Endothelial cell of umbilical vein (primary cell): ENCODE results near the gene PKD1.

ENCODE experiments used
- CTCF ChIP-seq, 2 donors: IDR thresholded peaks; 1 replicate in 1 of 2; 2 replicates in 1 of 2; pipeline ENCODE4 v1.5.1; 2011; ENCODE audit warnings: low read length in 2 of 2, mild to moderate bottlenecking in 2 of 2, moderate library complexity in 2 of 2, control low read depth in 1 of 2, inconsistent platforms in 1 of 2, low read depth in 1 of 2; ENCODE audit not compliant: insufficient read depth in 1 of 2; ENCODE audit errors: extremely low read depth in 1 of 2
- EZH2 ChIP-seq: IDR thresholded peaks from 2 replicates; pipeline ENCODE4 v1.6.1; 2012; ENCODE audit warnings: borderline replicate concordance, low read depth, mild to moderate bottlenecking, moderate library complexity, low read length, inconsistent platforms; ENCODE audit not compliant: severe bottlenecking
- FOS ChIP-seq: IDR thresholded peaks from 2 replicates; pipeline ENCODE4 v1.6.1; 2011; ENCODE audit warnings: mild to moderate bottlenecking, low read length, moderate library complexity, borderline replicate concordance; ENCODE audit not compliant: insufficient read depth
- GATA2 ChIP-seq: IDR thresholded peaks from 2 replicates; pipeline ENCODE4 v1.7.0; 2011; ENCODE audit warnings: low read depth, mild to moderate bottlenecking, moderate library complexity, mixed read lengths, low read length; ENCODE audit not compliant: insufficient read length, insufficient read depth
- JUN ChIP-seq: IDR thresholded peaks from 2 replicates; pipeline ENCODE4 v1.6.1; 2011; ENCODE audit warnings: borderline replicate concordance, low read depth; ENCODE audit not compliant: insufficient read length, insufficient read depth
- MAX ChIP-seq: IDR thresholded peaks from 2 replicates; pipeline ENCODE4 v1.6.1; 2011; ENCODE audit not compliant: insufficient read depth, insufficient read length
- MYC ChIP-seq: IDR thresholded peaks from one replicate; pipeline ENCODE4 v1.6.1; 2011; ENCODE audit warnings: mild to moderate bottlenecking, low read depth, low read length
- POLR2A ChIP-seq: IDR thresholded peaks from 2 replicates; pipeline ENCODE4 v1.6.1; 2012; ENCODE audit warnings: low read depth, mild to moderate bottlenecking, control low read depth, low read length
- POLR2AphosphoS5 ChIP-seq: IDR thresholded peaks from 2 replicates; pipeline ENCODE4 v1.6.1; 2012; ENCODE audit warnings: low read depth, mild to moderate bottlenecking, control low read depth, low read length, moderate library complexity; ENCODE audit not compliant: insufficient read depth

GRCh38 chr16:2122429-2122828 is 13.3 kb downstream of the PKD1 start:
- TF ChIP-seq CTCF (IDR thresholded peaks at IDR 0.05; ENCODE audit: extremely low read depth in 1 of 2, insufficient read depth in 1 of 2, low read depth in 1 of 2, low read length in 2 of 2), result no peak
- no peak for TF ChIP-seq GATA2
- TF ChIP-seq EZH2, result no peak
- no peak for TF ChIP-seq POLR2AphosphoS5
- TF ChIP-seq POLR2A, result no peak
- TF ChIP-seq JUN, result no peak
- TF ChIP-seq FOS, result no peak
- TF ChIP-seq MYC, result no peak
- no peak for TF ChIP-seq MAX
